ENCODE data around the gene ANXA2R. TPM values are rescaled to one million over a fixed set of nuclear protein-coding genes. Genes with fewer than 3 reads are reported as not detected.

ANXA2R gene
- total and polyA plus RNA-seq, 2 of the 13 experiments (the other 11 are each of a cell fraction or from before 2014, with no cell fraction given), result 0.95 to 1.3 TPM

DNA sequence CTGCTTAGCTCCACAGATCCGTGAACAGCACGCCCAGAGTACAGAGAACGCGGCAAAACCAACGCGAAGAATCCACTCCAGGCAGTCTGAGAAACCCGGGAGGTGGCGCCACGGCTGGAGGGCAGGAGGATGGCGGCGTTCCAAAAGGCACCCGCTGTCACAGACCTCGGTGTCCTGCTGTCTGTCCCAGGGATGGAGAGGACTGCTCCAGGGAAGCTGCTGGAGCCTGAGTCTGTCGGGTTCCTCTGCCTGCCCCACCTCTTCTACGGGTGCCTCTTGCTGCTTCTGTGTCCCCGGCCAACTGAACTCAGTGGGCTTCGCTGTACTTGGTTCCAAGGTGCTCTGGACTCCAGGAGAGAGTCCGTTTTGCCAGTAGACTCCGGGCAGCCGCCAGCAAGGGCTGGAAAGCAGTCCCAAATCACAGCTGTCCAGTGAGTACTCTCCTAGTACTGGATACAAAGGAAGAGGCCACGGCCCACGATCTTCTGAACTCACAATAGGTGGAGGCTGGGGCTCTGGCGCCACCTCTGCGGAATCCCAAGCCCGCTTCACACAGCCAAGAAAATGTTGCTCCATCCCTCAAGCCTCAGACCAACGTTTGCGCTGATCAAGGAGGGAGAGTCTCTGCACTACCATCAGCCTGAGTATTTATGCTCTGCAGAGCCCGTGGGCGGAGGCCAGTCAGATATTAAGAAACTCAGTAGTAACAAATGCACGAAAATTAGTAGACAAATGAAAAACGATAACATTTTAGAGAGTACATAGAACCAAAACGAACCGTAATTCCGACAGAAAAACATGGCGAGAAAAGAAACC lies 440 bp downstream of the ANXA2R start (continued):
- TF ChIP-seq, protein P1, sequence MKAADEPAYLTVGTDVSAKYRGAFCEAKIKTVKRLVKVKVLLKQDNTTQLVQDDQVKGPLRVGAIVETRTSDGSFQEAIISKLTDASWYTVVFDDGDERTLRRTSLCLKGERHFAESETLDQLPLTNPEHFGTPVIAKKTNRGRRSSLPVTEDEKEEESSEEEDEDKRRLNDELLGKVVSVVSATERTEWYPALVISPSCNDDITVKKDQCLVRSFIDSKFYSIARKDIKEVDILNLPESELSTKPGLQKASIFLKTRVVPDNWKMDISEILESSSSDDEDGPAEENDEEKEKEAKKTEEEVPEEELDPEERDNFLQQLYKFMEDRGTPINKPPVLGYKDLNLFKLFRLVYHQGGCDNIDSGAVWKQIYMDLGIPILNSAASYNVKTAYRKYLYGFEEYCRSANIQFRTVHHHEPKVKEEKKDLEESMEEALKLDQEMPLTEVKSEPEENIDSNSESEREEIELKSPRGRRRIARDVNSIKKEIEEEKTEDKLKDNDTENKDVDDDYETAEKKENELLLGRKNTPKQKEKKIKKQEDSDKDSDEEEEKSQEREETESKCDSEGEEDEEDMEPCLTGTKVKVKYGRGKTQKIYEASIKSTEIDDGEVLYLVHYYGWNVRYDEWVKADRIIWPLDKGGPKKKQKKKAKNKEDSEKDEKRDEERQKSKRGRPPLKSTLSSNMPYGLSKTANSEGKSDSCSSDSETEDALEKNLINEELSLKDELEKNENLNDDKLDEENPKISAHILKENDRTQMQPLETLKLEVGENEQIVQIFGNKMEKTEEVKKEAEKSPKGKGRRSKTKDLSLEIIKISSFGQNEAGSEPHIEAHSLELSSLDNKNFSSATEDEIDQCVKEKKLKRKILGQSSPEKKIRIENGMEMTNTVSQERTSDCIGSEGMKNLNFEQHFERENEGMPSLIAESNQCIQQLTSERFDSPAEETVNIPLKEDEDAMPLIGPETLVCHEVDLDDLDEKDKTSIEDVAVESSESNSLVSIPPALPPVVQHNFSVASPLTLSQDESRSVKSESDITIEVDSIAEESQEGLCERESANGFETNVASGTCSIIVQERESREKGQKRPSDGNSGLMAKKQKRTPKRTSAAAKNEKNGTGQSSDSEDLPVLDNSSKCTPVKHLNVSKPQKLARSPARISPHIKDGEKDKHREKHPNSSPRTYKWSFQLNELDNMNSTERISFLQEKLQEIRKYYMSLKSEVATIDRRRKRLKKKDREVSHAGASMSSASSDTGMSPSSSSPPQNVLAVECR (CRISPR knock-in tag; IDR thresholded peaks at IDR 0.05; ENCODE audit: borderline replicate concordance), result peak; percentile 56
- TF ChIP-seq ZNF710 (CRISPR knock-in tag; IDR thresholded peaks at IDR 0.05; ENCODE audit: borderline replicate concordance) (no peak), ZNF782 (CRISPR knock-in tag; IDR thresholded peaks at IDR 0.05; ENCODE audit: borderline replicate concordance) (0 out of 2 replicates have a peak, but pooled peaks have one; percentile 41), NR2F6 (IDR thresholded peaks at IDR 0.05) (no peak), NR2F6 (CRISPR knock-in tag; IDR thresholded peaks at IDR 0.05) (no peak), HNRNPLL (IDR thresholded peaks at IDR 0.05; ENCODE audit: low read depth, low read length, poor library complexity, severe bottlenecking) (peak; percentile 29), CHCHD3 (CRISPR knock-in tag; IDR thresholded peaks at IDR 0.05) (no peak), ZNF256 (CRISPR knock-in tag; conservative IDR thresholded peaks at IDR 0.05) (no peak; the same call in 1 of the 2 replicates), ZNF383 (CRISPR knock-in tag; IDR thresholded peaks at IDR 0.05; ENCODE audit: borderline replicate concordance) (no peak), CSRNP1 (CRISPR knock-in tag; IDR thresholded peaks at IDR 0.05) (0 out of 2 replicates have a peak, but pooled peaks have one; percentile 29), ZNF496 (CRISPR knock-in tag; IDR thresholded peaks at IDR 0.05; ENCODE audit: insufficient replicate concordance) (no peak), SSRP1 (CRISPR knock-in tag; IDR thresholded peaks at IDR 0.05) (no peak), TERF1 (CRISPR knock-in tag; IDR thresholded peaks at IDR 0.05) (no peak), ZNF749 (CRISPR knock-in tag; IDR thresholded peaks at IDR 0.05; ENCODE audit: borderline replicate concordance) (no peak)
- TF ChIP-seq, protein P2, sequence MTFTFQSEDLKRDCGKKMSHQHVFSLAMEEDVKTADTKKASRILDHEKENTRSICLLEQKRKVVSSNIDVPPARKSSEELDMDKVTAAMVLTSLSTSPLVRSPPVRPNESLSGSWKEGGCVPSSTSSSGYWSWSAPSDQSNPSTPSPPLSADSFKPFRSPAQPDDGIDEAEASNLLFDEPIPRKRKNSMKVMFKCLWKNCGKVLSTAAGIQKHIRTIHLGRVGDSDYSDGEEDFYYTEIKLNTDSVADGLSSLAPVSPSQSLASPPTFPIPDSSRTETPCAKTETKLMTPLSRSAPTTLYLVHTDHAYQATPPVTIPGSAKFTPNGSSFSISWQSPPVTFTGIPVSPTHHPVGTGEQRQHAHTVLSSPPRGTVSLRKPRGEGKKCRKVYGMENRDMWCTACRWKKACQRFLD (CRISPR knock-in tag; IDR thresholded peaks at IDR 0.05; ENCODE audit: borderline replicate concordance), result no peak
- TF ChIP-seq, protein P3, sequence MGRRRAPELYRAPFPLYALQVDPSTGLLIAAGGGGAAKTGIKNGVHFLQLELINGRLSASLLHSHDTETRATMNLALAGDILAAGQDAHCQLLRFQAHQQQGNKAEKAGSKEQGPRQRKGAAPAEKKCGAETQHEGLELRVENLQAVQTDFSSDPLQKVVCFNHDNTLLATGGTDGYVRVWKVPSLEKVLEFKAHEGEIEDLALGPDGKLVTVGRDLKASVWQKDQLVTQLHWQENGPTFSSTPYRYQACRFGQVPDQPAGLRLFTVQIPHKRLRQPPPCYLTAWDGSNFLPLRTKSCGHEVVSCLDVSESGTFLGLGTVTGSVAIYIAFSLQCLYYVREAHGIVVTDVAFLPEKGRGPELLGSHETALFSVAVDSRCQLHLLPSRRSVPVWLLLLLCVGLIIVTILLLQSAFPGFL (CRISPR knock-in tag; IDR thresholded peaks at IDR 0.05), result no peak
